ENCODE results near the gene DYRK1A.

DNA sequence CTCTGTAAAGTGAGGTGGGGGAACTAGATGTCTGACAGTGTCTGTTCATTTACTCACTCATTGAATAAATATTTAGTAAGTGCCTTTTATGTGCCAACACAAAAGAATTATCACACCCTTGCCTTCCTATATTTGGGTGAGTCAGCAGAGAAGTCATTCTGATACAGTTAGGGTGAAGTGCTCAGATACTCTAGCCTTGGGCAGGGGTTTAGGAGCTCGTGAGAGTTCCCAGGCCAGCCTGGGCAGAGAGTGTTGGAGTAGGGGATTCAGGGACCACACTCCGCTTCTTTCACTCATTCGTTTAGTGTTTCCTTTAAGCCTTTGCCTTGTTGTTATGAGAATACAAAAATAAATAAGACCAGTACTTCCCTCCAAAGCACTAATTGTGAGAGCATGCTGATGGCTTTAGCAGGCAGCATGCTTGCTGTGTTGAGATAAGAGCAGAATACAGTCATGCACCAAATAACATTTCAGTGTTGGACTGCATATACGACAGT is 83.9 kb downstream of the DYRK1A start:
- TF ChIP-seq, protein P1, sequence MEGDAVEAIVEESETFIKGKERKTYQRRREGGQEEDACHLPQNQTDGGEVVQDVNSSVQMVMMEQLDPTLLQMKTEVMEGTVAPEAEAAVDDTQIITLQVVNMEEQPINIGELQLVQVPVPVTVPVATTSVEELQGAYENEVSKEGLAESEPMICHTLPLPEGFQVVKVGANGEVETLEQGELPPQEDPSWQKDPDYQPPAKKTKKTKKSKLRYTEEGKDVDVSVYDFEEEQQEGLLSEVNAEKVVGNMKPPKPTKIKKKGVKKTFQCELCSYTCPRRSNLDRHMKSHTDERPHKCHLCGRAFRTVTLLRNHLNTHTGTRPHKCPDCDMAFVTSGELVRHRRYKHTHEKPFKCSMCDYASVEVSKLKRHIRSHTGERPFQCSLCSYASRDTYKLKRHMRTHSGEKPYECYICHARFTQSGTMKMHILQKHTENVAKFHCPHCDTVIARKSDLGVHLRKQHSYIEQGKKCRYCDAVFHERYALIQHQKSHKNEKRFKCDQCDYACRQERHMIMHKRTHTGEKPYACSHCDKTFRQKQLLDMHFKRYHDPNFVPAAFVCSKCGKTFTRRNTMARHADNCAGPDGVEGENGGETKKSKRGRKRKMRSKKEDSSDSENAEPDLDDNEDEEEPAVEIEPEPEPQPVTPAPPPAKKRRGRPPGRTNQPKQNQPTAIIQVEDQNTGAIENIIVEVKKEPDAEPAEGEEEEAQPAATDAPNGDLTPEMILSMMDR (IDR thresholded peaks at IDR 0.05; ENCODE audit: poor library complexity, severe bottlenecking) = no peak
- no peak for TF ChIP-seq EZH2 (IDR thresholded peaks at IDR 0.05; ENCODE audit: borderline replicate concordance, insufficient read depth, low read length, poor library complexity, severe bottlenecking)
